Smooth muscle cell (in vitro differentiated cells): ENCODE results near the gene RAD51B. TPM values are rescaled to one million over a fixed set of nuclear protein-coding genes. Genes with fewer than 3 reads are reported as not detected.

ENCODE experiments used
- DNase-seq: peaks from one replicate; lab custom pipeline; 2025; ENCODE audit not compliant: unreplicated experiment; lab: John Stamatoyannopoulos, UW
- H2AFZ ChIP-seq: fragments of 200-600 bp; sonication (generic); 2 replicates; pipeline ENCODE4 v1.6.0; 2016; ENCODE audit warnings: antibody characterized with exemption, low read depth, mild to moderate bottlenecking
- H3F3A ChIP-seq: fragments of 200-600 bp; sonication (generic); 2 replicates; pipeline ENCODE4 v1.6.0; 2017; ENCODE audit warnings: antibody characterized with exemption, low read depth
- H3K27ac ChIP-seq: fragments of 200-600 bp; sonication (generic); 2 replicates; pipeline ENCODE4 v1.5.1; 2016; ENCODE audit warnings: low read depth, mild to moderate bottlenecking
- H3K27me3 ChIP-seq: fragments of 200-600 bp; sonication (generic); 2 replicates; pipeline ENCODE4 v1.6.1; 2016; ENCODE audit warnings: low read depth, mild to moderate bottlenecking
- H3K36me3 ChIP-seq: fragments of 200-600 bp; sonication (generic); 2 replicates; pipeline ENCODE4 v1.5.1; 2016; ENCODE audit warnings: low read depth
- H3K4me1 ChIP-seq: fragments of 200-600 bp; sonication (generic); 2 replicates; pipeline ENCODE4 v1.5.1; 2016; ENCODE audit warnings: low read depth
- H3K4me2 ChIP-seq: fragments of 200-600 bp; sonication (generic); 2 replicates; pipeline ENCODE4 v1.6.0; 2016; ENCODE audit warnings: mild to moderate bottlenecking
- H3K4me3 ChIP-seq: fragments of 200-600 bp; sonication (generic); 2 replicates; pipeline ENCODE4 v1.5.1; 2016; ENCODE audit warnings: mild to moderate bottlenecking
- H3K79me2 ChIP-seq: fragments of 200-600 bp; sonication (generic); 2 replicates; pipeline ENCODE4 v1.6.0; 2016; ENCODE audit warnings: low read depth, mild to moderate bottlenecking
- H3K9ac ChIP-seq: fragments of 200-600 bp; sonication (generic); 2 replicates; pipeline ENCODE4 v1.6.0; 2016; ENCODE audit warnings: low read depth
- H3K9me3 ChIP-seq: fragments of 200-600 bp; sonication (generic); replicated peaks from 2 replicates; pipeline ENCODE4 v1.5.1; 2016; ENCODE audit warnings: low read depth
- H4K20me1 ChIP-seq: fragments of 200-600 bp; sonication (generic); 2 replicates; pipeline ENCODE4 v1.6.0; 2016; ENCODE audit warnings: low read depth
- WGBS: methylation state at CpG from one replicate; pipeline ENCODE4 v1.1.7; 2016; ENCODE audit warnings: low lambda C conversion rate; 5-methylcytosine and 5-hydroxymethylcytosine counted together
- polyA plus RNA-seq: library from polyadenylated mRNA; unstranded; fragments of >200 nt; fragmentation: Nextera tagmentation; extraction: Ambion mirVana; gene quantifications from 2 replicates; pipeline ENCODE4 v1.2.1, GENCODE V29; 2016
- total RNA-seq: library from RNA; depleted of rRNA; stranded (reverse); fragments of >200 nt; gene quantifications from 2 replicates; pipeline ENCODE4 v1.2.3, GENCODE V29; 2014
- TF ChIP-seq, protein P1 (sequence below): fragments of 200-600 bp; sonication (generic); IDR thresholded peaks from 2 replicates; pipeline ENCODE4 v1.5.1; 2017; ENCODE audit warnings: borderline replicate concordance, mild to moderate bottlenecking, antibody characterized with exemption; ENCODE audit not compliant: insufficient read depth, poor library complexity, severe bottlenecking

The RAD51B gene
- total and polyA plus RNA-seq, 2 experiments from 2014 or later = 4.6 to 5.3 TPM

- Histone ChIP-seq H3K27me3 (no peaks in the 10 kb centered on the region), H2AFZ (no peak overlapping the region), H3K36me3 (no peaks in the 10 kb centered on the region), H3K79me2 (no peaks in the 10 kb centered on the region), H4K20me1 (no peaks in the 10 kb centered on the region), H3K4me3 (no peak overlapping the region), H3K4me1 (peaks cover 7% of the 10 kb centered on the region), H3K9me3 (no peaks in the 10 kb centered on the region), H3K27ac (peak overlapping the region; percentile 58), H3K9ac (no peak overlapping the region), H3K4me2 (no peak overlapping the region), H3F3A (peaks cover 11% of the 10 kb centered on the region)
- WGBS = 82% methylated on average over 4 of the region's 4 CpGs
- TF ChIP-seq, protein P1, sequence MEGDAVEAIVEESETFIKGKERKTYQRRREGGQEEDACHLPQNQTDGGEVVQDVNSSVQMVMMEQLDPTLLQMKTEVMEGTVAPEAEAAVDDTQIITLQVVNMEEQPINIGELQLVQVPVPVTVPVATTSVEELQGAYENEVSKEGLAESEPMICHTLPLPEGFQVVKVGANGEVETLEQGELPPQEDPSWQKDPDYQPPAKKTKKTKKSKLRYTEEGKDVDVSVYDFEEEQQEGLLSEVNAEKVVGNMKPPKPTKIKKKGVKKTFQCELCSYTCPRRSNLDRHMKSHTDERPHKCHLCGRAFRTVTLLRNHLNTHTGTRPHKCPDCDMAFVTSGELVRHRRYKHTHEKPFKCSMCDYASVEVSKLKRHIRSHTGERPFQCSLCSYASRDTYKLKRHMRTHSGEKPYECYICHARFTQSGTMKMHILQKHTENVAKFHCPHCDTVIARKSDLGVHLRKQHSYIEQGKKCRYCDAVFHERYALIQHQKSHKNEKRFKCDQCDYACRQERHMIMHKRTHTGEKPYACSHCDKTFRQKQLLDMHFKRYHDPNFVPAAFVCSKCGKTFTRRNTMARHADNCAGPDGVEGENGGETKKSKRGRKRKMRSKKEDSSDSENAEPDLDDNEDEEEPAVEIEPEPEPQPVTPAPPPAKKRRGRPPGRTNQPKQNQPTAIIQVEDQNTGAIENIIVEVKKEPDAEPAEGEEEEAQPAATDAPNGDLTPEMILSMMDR = no peak
- DNase-seq = no peak
Measured at GRCh38 chr14:68665131-68665530, 845.6 kb downstream of the RAD51B start.

DNA sequence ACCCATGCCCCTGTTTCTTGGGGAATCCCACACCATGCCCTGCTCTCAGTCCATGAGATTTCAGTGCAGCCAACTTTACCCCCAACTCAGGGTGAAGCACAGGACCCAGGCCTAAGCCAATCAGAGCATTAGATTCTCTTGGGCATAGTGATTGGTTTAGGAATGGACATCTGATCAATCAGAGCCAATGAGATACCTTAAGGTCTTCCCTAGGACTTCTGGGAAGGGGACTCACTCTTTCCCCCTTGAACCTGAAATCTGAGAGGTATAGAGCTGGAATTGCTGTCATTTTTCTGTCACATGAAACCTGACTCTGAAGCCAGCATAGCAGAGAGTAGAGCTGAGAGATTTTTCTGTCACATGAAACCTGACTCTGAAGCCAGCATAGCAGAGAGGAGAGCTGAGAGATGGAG is 846.2 kb downstream of the RAD51B start:
- no peaks in the 10 kb centered on the region for H3K9me3 ChIP-seq
- H3K27ac ChIP-seq = peak overlapping the region; percentile 75
- no peak overlapping the region for H3K4me3 ChIP-seq
- H2AFZ ChIP-seq = no peak overlapping the region
- H3K4me2 ChIP-seq = no peak overlapping the region
- H3K36me3 ChIP-seq = no peaks in the 10 kb centered on the region
- no peaks in the 10 kb centered on the region for H3K27me3 ChIP-seq
- H3K9ac ChIP-seq = no peak overlapping the region
- peaks cover 7% of the 10 kb centered on the region for H3K4me1 ChIP-seq
- H3K79me2 ChIP-seq = no peaks in the 10 kb centered on the region
- H4K20me1 ChIP-seq = no peaks in the 10 kb centered on the region
- TF ChIP-seq, protein P1 = no peak
- DNase-seq = no peak
- peaks cover 10% of the 10 kb centered on the region for H3F3A ChIP-seq

DNA sequence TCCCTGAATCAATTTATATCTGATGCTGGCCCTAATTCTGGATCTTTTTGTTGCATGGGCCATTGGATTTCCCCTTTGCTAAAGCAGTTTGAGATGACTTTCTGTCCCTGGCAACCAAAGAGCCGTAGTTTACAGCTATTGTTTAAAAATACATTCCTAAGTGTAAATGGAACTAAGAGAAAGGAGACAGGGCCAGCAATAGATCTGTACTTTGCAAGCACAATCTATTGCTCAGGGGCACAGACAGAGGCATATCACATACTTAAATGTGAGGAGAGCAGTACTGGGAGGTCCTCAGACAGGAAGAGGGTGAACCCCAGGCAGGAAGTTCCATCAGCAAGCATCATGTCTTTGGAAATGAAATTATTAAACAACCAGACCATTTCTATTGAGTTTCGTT is 846.7 kb downstream of the RAD51B start:
- Histone ChIP-seq H3K4me3 (no peak overlapping the region), H3K9me3 (no peaks in the 10 kb centered on the region), H3K27me3 (no peaks in the 10 kb centered on the region), H3K9ac (no peak overlapping the region), H2AFZ (no peak overlapping the region), H3K27ac (peak overlapping the region; percentile 75), H3K79me2 (no peaks in the 10 kb centered on the region), H3K36me3 (no peaks in the 10 kb centered on the region), H3K4me1 (peaks cover 7% of the 10 kb centered on the region), H3K4me2 (no peak overlapping the region), H4K20me1 (no peaks in the 10 kb centered on the region), H3F3A (peaks cover 10% of the 10 kb centered on the region)
- 72% methylated on average over 2 of the region's 2 CpGs for WGBS
- no peak for DNase-seq
- TF ChIP-seq, protein P1 = no peak

- WGBS = 95% methylated on average over 5 of the region's 5 CpGs
- Histone ChIP-seq H3K4me1 (peaks cover 7% of the 10 kb centered on the region), H3K9me3 (no peaks in the 10 kb centered on the region), H3F3A (peaks cover 13% of the 10 kb centered on the region), H3K36me3 (no peaks in the 10 kb centered on the region), H3K9ac (no peak overlapping the region), H4K20me1 (no peaks in the 10 kb centered on the region), H3K27ac (peak overlapping the region; percentile 75), H3K4me2 (no peak overlapping the region), H3K4me3 (no peak overlapping the region), H2AFZ (no peak overlapping the region), H3K27me3 (no peaks in the 10 kb centered on the region), H3K79me2 (no peaks in the 10 kb centered on the region)
- no peak for DNase-seq
- TF ChIP-seq, protein P1 = no peak
Measured at GRCh38 chr14:68666899-68667298, 847.3 kb downstream of the RAD51B start.
